ENCODE results near the gene C2CD2. TPM values are rescaled to one million over a fixed set of nuclear protein-coding genes. Genes with fewer than 3 reads are reported as not detected.

Gene C2CD2
- total RNA-seq, 3 donors from 2014 or later: 9.4 to 29.1 (median 17.8) TPM

GRCh38 chr21:41885341-41886024 lies 68.3 kb downstream of the C2CD2 start:
- no peak for DNase-seq
- Histone ChIP-seq H3K36me3 (ENCODE audit: low read depth) (no peaks in the 10 kb centered on the region), H3K4me3 (no peak overlapping the region), H3K9me3 (no peaks in the 10 kb centered on the region), H3K4me1 (ENCODE audit: low read depth) (peaks cover 2% of the 10 kb centered on the region)
- TF ChIP-seq CTCF (IDR thresholded peaks at IDR 0.05): no peak
- no peak for ATAC-seq
- intact Hi-C loops (cut with DNase I, micrococcal nuclease): no loop called here

- Histone ChIP-seq H3K9me3 (no peaks in the 10 kb centered on the region), H3K4me3 (no peak overlapping the region), H3K36me3 (ENCODE audit: low read depth) (no peaks in the 10 kb centered on the region), H3K4me1 (ENCODE audit: low read depth) (peaks cover 2% of the 10 kb centered on the region)
- DNase-seq (no peak), ATAC-seq (no peak)
- no peak for TF ChIP-seq CTCF (IDR thresholded peaks at IDR 0.05)
- intact Hi-C loops (cut with DNase I, micrococcal nuclease): no loop called here
Observed at GRCh38 chr21:41884501-41885030, 69.3 kb downstream of the C2CD2 start.

GRCh38 chr21:41883582-41883981 lies 70.2 kb downstream of the C2CD2 start:
- TF ChIP-seq CTCF (IDR thresholded peaks at IDR 0.05): no peak
- Histone ChIP-seq H3K9me3 (no peaks in the 10 kb centered on the region), H3K36me3 (ENCODE audit: low read depth) (no peaks in the 10 kb centered on the region), H3K4me3 (no peak overlapping the region), H3K4me1 (ENCODE audit: low read depth) (peaks cover 2% of the 10 kb centered on the region)
- DNase-seq (no peak), ATAC-seq (no peak)
- intact Hi-C loops (cut with DNase I, micrococcal nuclease): no loop called here

- Histone ChIP-seq H3K36me3 (ENCODE audit: low read depth) (no peaks in the 10 kb centered on the region), H3K4me1 (ENCODE audit: low read depth) (peaks cover 8% of the 10 kb centered on the region), H3K4me3 (no peak overlapping the region), H3K9me3 (no peaks in the 10 kb centered on the region)
- no peak for TF ChIP-seq CTCF (IDR thresholded peaks at IDR 0.05)
- intact Hi-C loops (cut with DNase I, micrococcal nuclease): no loop called here
- no peak for ATAC-seq
- no peak for DNase-seq
Observed at GRCh38 chr21:41881051-41881450, 72.8 kb downstream of the C2CD2 start.

- no peak overlapping the region for H3K4me3 ChIP-seq
- ATAC-seq (no peak), DNase-seq (no peak)
- intact Hi-C loops (cut with DNase I, micrococcal nuclease): no loop called here
- H3K4me1 ChIP-seq (ENCODE audit: low read depth): peaks cover 8% of the 10 kb centered on the region
- H3K9me3 ChIP-seq: no peaks in the 10 kb centered on the region
- no peaks in the 10 kb centered on the region for H3K36me3 ChIP-seq (ENCODE audit: low read depth)
- no peak for TF ChIP-seq CTCF (IDR thresholded peaks at IDR 0.05)
Observed at GRCh38 chr21:41880153-41880552, 73.7 kb downstream of the C2CD2 start.

Measured in mucosa of descending colon (tissue), 3 donors.